Ovary (tissue), 9 donors: Measurements from ENCODE around the gene SNX24. TPM values are rescaled to one million over a fixed set of nuclear protein-coding genes. Genes with fewer than 3 reads are reported as not detected.

Source experiments
- DNase-seq, 5 donors: peaks; one replicate each; pipeline ENCODE4 v3.0.0-alpha.2; 2019 to 2020
- H3K27ac ChIP-seq, 2 donors: fragments of 200-600 bp; one replicate each; pipeline versions ENCODE4 v1.5.1 to v1.8.0; 2019 to 2022
- H3K27me3 ChIP-seq: fragments of 200-600 bp; one replicate; pipeline ENCODE4 v1.8.0; 2022
- H3K36me3 ChIP-seq: fragments of 200-600 bp; sonication (generic); one replicate; pipeline ENCODE4 v1.5.1; 2019
- H3K4me1 ChIP-seq: one replicate; pipeline ENCODE4 v1.8.1; 2013; ENCODE audit warnings: mild to moderate bottlenecking, moderate library complexity; ENCODE audit not compliant: insufficient read depth
- H3K4me3 ChIP-seq: fragments of 200-600 bp; sonication (generic); one replicate; pipeline ENCODE4 v1.5.1; 2017
- H3K9me3 ChIP-seq, 2 donors: fragments of 200-600 bp in 1 of 2; sonication (generic) in 1 of 2; one replicate each; pipeline versions ENCODE4 v1.5.1 to v1.8.1; 2013 to 2019; ENCODE audit warnings: mild to moderate bottlenecking in 1 of 2, moderate library complexity in 1 of 2
- EP300 ChIP-seq: sonication (generic); formaldehyde crosslinking; IDR thresholded peaks from one replicate; pipeline ENCODE4 v1.6.1; 2017; ENCODE audit warnings: antibody characterized with exemption
- POLR2A ChIP-seq: fragments of 450-650 bp; IDR thresholded peaks from one replicate; pipeline ENCODE4 v1.6.1; 2017; ENCODE audit warnings: antibody characterized with exemption, mild to moderate bottlenecking, moderate library complexity
- WGBS, 3 donors: extraction: QIAGEN DNeasy Blood & Tissue Kit in 1 of 3; methylation state at CpG; one replicate each; pipeline versions ENCODE4 v1.1.5 to v1.1.7; 2013 to 2017; 5-methylcytosine and 5-hydroxymethylcytosine counted together
- intact Hi-C, 4 donors: fragments of 100-400 bp; cut with DNase I; formaldehyde crosslinking; loops; one replicate each; pipeline versions ENCODE4 v1.11.0 to v1.15.1; 2022 to 2023
- polyA plus RNA-seq, 2 donors: library from polyadenylated mRNA; stranded (reverse); fragments of 200-250 nt in 1 of 2; fragments of 350-450 nt in 1 of 2; fragmentation: Illumina TruSeq in 1 of 2; extraction: RNeasy Lipid Tissue Mini Kit (QIAGEN cat#74804) in 1 of 2; gene quantifications; one replicate each; pipeline ENCODE4 v1.2.3, GENCODE V29; 2013 to 2014
- total RNA-seq, 7 donors: library from RNA; depleted of rRNA in 2 of 7; stranded (reverse); fragments of >200 nt in 2 of 7; fragmentation: NEBNext Ultra II Directional in 3 of 7; extraction: Animal tissue kit (Norgen Biotek cat#: 25700) in 3 of 7; gene quantifications; one replicate each; pipeline versions ENCODE4 v1.1.0 to v1.2.4, GENCODE V29; 2016 to 2023
- TF ChIP-seq, protein P1 (sequence below), 3 donors: fragments of 450-650 bp in 2 of 3; fragments of 200-600 bp in 1 of 3; IDR thresholded peaks; one replicate each; pipeline versions ENCODE4 v1.5.1 to v1.8.0; 2016 to 2022; ENCODE audit warnings: antibody characterized with exemption in 3 of 3, mild to moderate bottlenecking in 1 of 3
- donor health status: DM: no; HTN: no; CAD: no; lungs with moderate emphysema.
- donor health status: DM: no; HTN: no; CAD: no.
- donor health status: Bipolar disorder and iron deficiency.
- donor health status: DM: yes; HTN: yes; CAD: no.
- donor health status: DM: no; HTN: no; CAD: no.
- donor health status: DM: yes; HTN: yes; CAD: no.

The SNX24 gene
- total and polyA plus RNA-seq, 9 donors: 4.1 to 19.1 (median 9.0) TPM

DNA sequence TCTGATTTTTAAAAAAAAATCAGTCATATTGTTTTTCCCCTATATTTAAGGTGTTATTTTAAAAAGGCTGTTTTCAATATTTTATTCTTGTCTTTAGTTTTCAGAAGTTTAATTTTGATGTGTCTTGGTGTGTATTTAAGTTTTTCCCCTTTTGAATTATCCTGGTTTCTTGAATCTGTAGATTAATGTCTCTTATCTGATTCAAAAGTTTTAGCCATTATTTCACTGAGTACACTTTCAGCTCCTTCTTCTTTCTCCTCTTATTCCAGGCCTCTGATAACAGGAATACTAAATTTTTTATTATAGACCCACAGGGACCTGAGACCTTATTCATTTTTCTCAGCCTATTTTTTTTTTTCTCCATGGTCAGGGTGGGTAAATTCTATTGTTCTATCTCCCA lies 109.3 kb downstream of the SNX24 start:
- intact Hi-C loops: loop anchor here in 1 of 4 donors (5.0 kb wide), 1 partner anchor 1332 kb away; no protein-coding TSS in a partner anchor
- no peak overlapping the region for H3K4me3 ChIP-seq

DNA sequence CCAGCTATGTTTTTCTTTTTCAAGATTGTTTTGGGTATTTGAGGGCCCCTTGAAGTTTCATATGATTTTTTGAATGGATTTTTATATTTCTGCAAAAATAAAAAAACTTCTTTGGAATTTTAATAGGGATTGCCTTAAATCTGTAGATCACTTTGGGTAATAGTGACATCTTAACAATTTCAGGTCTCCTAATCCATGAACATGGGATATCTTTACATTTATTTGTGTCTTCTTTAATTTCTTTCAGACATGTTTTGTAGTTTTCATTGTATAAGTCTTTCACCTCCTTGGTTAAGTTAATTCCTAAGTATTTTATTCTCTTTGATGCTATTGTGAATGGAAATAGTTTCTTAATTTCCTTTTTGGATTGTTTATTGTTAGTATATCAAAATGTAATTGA lies 112.0 kb downstream of the SNX24 start:
- no peaks in the 10 kb centered on the region for H3K36me3 ChIP-seq
- no peak for DNase-seq
- TF ChIP-seq POLR2A: no peak
- TF ChIP-seq, protein P1, sequence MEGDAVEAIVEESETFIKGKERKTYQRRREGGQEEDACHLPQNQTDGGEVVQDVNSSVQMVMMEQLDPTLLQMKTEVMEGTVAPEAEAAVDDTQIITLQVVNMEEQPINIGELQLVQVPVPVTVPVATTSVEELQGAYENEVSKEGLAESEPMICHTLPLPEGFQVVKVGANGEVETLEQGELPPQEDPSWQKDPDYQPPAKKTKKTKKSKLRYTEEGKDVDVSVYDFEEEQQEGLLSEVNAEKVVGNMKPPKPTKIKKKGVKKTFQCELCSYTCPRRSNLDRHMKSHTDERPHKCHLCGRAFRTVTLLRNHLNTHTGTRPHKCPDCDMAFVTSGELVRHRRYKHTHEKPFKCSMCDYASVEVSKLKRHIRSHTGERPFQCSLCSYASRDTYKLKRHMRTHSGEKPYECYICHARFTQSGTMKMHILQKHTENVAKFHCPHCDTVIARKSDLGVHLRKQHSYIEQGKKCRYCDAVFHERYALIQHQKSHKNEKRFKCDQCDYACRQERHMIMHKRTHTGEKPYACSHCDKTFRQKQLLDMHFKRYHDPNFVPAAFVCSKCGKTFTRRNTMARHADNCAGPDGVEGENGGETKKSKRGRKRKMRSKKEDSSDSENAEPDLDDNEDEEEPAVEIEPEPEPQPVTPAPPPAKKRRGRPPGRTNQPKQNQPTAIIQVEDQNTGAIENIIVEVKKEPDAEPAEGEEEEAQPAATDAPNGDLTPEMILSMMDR (IDR thresholded peaks at IDR 0.05): no peak
- TF ChIP-seq EP300: no peak

More for the DNA sequence above, 109.3 kb downstream of the SNX24 start:
- H3K9me3 ChIP-seq: no peaks in the 10 kb centered on the region
- H3K27ac ChIP-seq: no peak overlapping the region
- H3K27me3 ChIP-seq: no peaks in the 10 kb centered on the region
- TF ChIP-seq EP300: no peak
- TF ChIP-seq POLR2A: no peak
- TF ChIP-seq, protein P1 (IDR thresholded peaks at IDR 0.05): no peak
- no peaks in the 10 kb centered on the region for H3K36me3 ChIP-seq
- H3K4me1 ChIP-seq: peaks cover 1% of the 10 kb centered on the region
- DNase-seq: no peak

DNA sequence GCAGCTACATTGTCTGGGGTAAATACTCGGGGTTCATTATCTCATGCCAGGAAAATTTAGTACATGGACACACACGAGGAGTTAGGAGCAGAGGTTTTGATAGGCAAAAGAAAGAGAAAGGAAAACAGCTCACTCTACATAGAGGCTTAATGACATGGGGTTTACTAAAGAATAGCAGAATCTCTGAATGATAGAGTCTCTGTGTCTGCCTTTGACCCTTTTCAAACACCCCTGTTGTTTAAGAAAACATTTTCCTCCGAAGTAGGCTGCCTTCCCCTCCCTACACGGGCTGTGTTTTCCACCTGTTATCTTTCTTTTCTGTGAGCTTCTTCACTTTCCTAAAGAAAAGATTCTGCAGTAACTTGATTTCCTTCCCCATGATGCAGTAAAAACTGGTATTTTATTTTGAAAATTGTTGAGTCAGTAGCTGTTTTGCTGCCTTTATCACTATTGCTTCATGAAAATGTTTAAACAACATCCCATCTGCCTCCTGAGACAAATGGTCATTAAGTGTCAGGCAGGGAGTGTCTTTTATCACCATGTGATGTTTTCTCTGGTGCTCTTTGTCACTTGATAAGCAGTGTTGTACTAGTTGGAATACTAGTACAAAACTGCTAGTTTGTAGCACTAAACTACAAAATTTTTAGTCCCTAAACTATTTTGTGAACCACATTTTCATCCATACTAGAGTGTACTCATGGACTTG lies 114.5 kb downstream of the SNX24 start:
- intact Hi-C loops: loop anchor here in 1 of 4 donors (5.0 kb wide), 1 partner anchor 1338 kb away; no protein-coding TSS in a partner anchor
- no peak for DNase-seq
- H3K27me3 ChIP-seq: no peaks in the 10 kb centered on the region
- H3K4me3 ChIP-seq: no peak overlapping the region
- H3K4me1 ChIP-seq: peaks cover 2% of the 10 kb centered on the region
- no peaks in the 10 kb centered on the region for H3K36me3 ChIP-seq
- TF ChIP-seq EP300 (no peak), POLR2A (no peak)
- TF ChIP-seq, protein P1 (IDR thresholded peaks at IDR 0.05): no peak
- 11 to 33% (median 19%) methylated on average over 4 of the region's 4 CpGs for WGBS, 3 donors
- no peak overlapping the region for H3K27ac ChIP-seq
- no peaks in the 10 kb centered on the region for H3K9me3 ChIP-seq

More for the DNA sequence above, 112.0 kb downstream of the SNX24 start:
- intact Hi-C loops: loop anchor here in 1 of 4 donors (5.0 kb wide), 1 partner anchor 1335 kb away; no protein-coding TSS in a partner anchor
- Histone ChIP-seq H3K27me3 (no peaks in the 10 kb centered on the region), H3K4me3 (no peak overlapping the region), H3K27ac (no peak overlapping the region), H3K4me1 (peaks cover 2% of the 10 kb centered on the region), H3K9me3 (no peaks in the 10 kb centered on the region)

DNA sequence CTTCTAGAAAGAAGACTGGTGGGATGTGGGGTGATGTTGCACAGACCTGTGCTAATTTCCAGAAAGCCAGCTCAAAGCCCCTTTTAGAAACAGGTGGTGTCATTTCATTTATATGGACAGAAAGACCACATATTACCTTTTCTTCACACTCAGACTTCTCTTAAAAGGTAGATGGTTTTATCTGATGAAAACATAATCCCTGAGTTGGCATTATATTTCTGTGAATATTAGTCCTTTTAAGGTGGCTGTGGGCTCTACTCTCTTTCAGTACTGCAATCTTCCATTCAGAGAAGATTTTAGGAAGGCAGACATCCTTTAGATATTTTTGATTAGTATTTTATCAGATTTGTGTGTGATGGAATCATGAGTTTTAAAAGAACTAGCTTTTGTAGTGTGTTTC lies 117.9 kb downstream of the SNX24 start:
- intact Hi-C loops: no loop called here
- Histone ChIP-seq H3K9me3 (no peaks in the 10 kb centered on the region), H3K4me3 (no peak overlapping the region), H3K36me3 (no peaks in the 10 kb centered on the region), H3K27me3 (no peaks in the 10 kb centered on the region), H3K27ac (no peak overlapping the region), H3K4me1 (peaks cover 2% of the 10 kb centered on the region)
- DNase-seq: no peak
- TF ChIP-seq POLR2A: no peak

DNA sequence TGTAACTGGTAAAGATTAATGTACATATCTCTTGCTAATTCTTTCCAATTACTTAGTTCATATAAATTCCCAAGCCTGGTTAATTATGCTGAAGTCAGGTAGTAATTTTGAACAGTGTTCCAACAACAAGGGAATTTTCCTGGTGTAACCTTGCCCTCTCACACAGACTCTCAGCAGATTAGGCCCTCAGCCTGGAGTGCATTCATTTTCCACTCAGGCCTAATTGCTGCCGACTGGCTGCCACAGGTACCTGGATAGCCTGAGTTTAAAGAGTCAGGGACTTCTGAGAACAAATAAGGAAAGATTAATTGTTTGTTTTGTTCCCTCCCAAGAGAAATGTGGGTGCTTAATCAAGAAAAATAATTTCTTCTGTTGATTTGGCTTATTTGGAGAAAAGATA lies 119.7 kb downstream of the SNX24 start:
- 67 to 82% (median 73%) methylated on average over 1 of the region's 1 CpG for WGBS, 3 donors
- Histone ChIP-seq H3K4me3 (no peak overlapping the region), H3K36me3 (no peaks in the 10 kb centered on the region), H3K9me3 (no peaks in the 10 kb centered on the region), H3K27me3 (no peaks in the 10 kb centered on the region), H3K27ac (no peak overlapping the region), H3K4me1 (peaks cover under 1% of the 10 kb centered on the region)
- intact Hi-C loops: no loop called here
- TF ChIP-seq EP300: no peak
- no peak for TF ChIP-seq POLR2A
- TF ChIP-seq, protein P1 (IDR thresholded peaks at IDR 0.05): no peak
- DNase-seq: no peak
